Dermis blood vessel endothelial cell (primary cell): ENCODE results near the gene NCAM1. TPM values are rescaled to one million over a fixed set of nuclear protein-coding genes. Genes with fewer than 3 reads are reported as not detected.

Experiments
- DNase-seq: peaks from one replicate; pipeline ENCODE4 v3.0.0; 2010
- total RNA-seq: library from RNA; depleted of rRNA; stranded (reverse); fragments of >200 nt; gene quantifications from 2 replicates; pipeline ENCODE4 v1.2.3, GENCODE V29; 2014

The NCAM1 gene
- total RNA-seq, 1 donor from 2014 or later = 2.2 TPM

GRCh38 chr11:113174882-113175281, 213.7 kb downstream of the NCAM1 start:
- DNase-seq = no peak

GRCh38 chr11:113176599-113177360, 215.6 kb downstream of the NCAM1 start:
- no peak for DNase-seq

GRCh38 chr11:113177671-113178070, 216.5 kb downstream of the NCAM1 start:
- no peak for DNase-seq

- DNase-seq = no peak
Measured at GRCh38 chr11:113178381-113179070, 217.3 kb downstream of the NCAM1 start.

- no peak for DNase-seq
Measured at GRCh38 chr11:113179181-113179704, 218.0 kb downstream of the NCAM1 start.

GRCh38 chr11:113181094-113181493, 219.9 kb downstream of the NCAM1 start:
- DNase-seq = no peak

- no peak for DNase-seq
Measured at GRCh38 chr11:113182288-113182687, 221.1 kb downstream of the NCAM1 start.

- DNase-seq = no peak
Measured at GRCh38 chr11:113184498-113184897, 223.3 kb downstream of the NCAM1 start.

GRCh38 chr11:113188371-113188834, 227.2 kb downstream of the NCAM1 start:
- DNase-seq = no peak

- no peak for DNase-seq
Measured at GRCh38 chr11:113189909-113190667, 228.9 kb downstream of the NCAM1 start.

- DNase-seq = no peak
Measured at GRCh38 chr11:113192121-113192925, 231.1 kb downstream of the NCAM1 start.

GRCh38 chr11:113193016-113193415, 231.8 kb downstream of the NCAM1 start:
- no peak for DNase-seq

GRCh38 chr11:113193946-113194345, 232.7 kb downstream of the NCAM1 start:
- no peak for DNase-seq

GRCh38 chr11:113195728-113196127, 234.5 kb downstream of the NCAM1 start:
- DNase-seq = no peak

- DNase-seq = no peak
Measured at GRCh38 chr11:113197446-113197845, 236.2 kb downstream of the NCAM1 start.

GRCh38 chr11:113198972-113199661, 237.9 kb downstream of the NCAM1 start:
- no peak for DNase-seq

GRCh38 chr11:113199866-113200265, 238.6 kb downstream of the NCAM1 start:
- DNase-seq = no peak

- DNase-seq = no peak
Measured at GRCh38 chr11:113201054-113201818, 240.0 kb downstream of the NCAM1 start.

- DNase-seq = no peak
Measured at GRCh38 chr11:113202431-113202830, 241.2 kb downstream of the NCAM1 start.

- DNase-seq = no peak
Measured at GRCh38 chr11:113203141-113203753, 242.0 kb downstream of the NCAM1 start.
